MM.1S (cell line): ENCODE measurements around the gene TCF15.

Source experiments
- DNase-seq: peaks from one replicate; pipeline ENCODE4 v3.0.0-alpha.2; 2015
- H2AFZ ChIP-seq: fragments of 300-600 bp; sonication (generic); 2 replicates; pipeline ENCODE4 v1.6.0; 2016; ENCODE audit warnings: antibody characterized with exemption, low read length
- H3F3A ChIP-seq: fragments of 300-600 bp; sonication (generic); 2 replicates; pipeline ENCODE4 v1.6.1; 2016; ENCODE audit warnings: mild to moderate bottlenecking, antibody characterized with exemption, low read length, moderate library complexity, mixed read lengths; ENCODE audit not compliant: insufficient read depth
- H3K27ac ChIP-seq: fragments of 300-600 bp; sonication (generic); 2 replicates; pipeline ENCODE4 v1.5.1; 2016; ENCODE audit warnings: mild to moderate bottlenecking, low read length
- H3K27me3 ChIP-seq: fragments of 300-600 bp; sonication (generic); replicated peaks from 2 replicates; pipeline ENCODE4 v1.6.0; 2016; ENCODE audit warnings: low read length; ENCODE audit not compliant: insufficient read depth
- H3K36me3 ChIP-seq: fragments of 300-600 bp; sonication (generic); replicated peaks from 2 replicates; pipeline ENCODE4 v1.6.1; 2016; ENCODE audit warnings: mild to moderate bottlenecking, low read length, mixed read lengths; ENCODE audit not compliant: insufficient read depth
- H3K4me1 ChIP-seq: fragments of 300-600 bp; sonication (generic); 2 replicates; pipeline ENCODE4 v1.6.1; 2016; ENCODE audit warnings: low read length, mixed read lengths
- H3K4me2 ChIP-seq: fragments of 300-600 bp; sonication (generic); 2 replicates; pipeline ENCODE4 v1.6.0; 2016; ENCODE audit warnings: low read depth, low read length
- H3K4me3 ChIP-seq: fragments of 300-600 bp; sonication (generic); 2 replicates; pipeline ENCODE4 v1.5.1; 2016; ENCODE audit warnings: low read length, mixed read lengths
- H3K79me2 ChIP-seq: fragments of 300-600 bp; sonication (generic); 2 replicates; pipeline ENCODE4 v1.6.1; 2016; ENCODE audit warnings: mixed run types, low read length, mixed read lengths
- H3K9ac ChIP-seq: fragments of 300-600 bp; sonication (generic); 2 replicates; pipeline ENCODE4 v1.6.1; 2016; ENCODE audit warnings: low read length, mixed read lengths
- H3K9me2 ChIP-seq: fragments of 300-600 bp; sonication (generic); replicated peaks from 2 replicates; pipeline ENCODE4 v1.6.1; 2016; ENCODE audit warnings: mild to moderate bottlenecking, low read length, mixed read lengths; ENCODE audit not compliant: insufficient read depth
- H3K9me3 ChIP-seq: fragments of 300-600 bp; sonication (generic); replicated peaks from 2 replicates; pipeline ENCODE4 v1.6.1; 2016; ENCODE audit warnings: mild to moderate bottlenecking, low read length, mixed read lengths; ENCODE audit not compliant: insufficient read depth
- H4K20me1 ChIP-seq: fragments of 300-600 bp; sonication (generic); 2 replicates; pipeline ENCODE4 v1.6.1; 2016; ENCODE audit warnings: mild to moderate bottlenecking, low read length, moderate library complexity, mixed read lengths; ENCODE audit not compliant: insufficient read depth
- CTCF ChIP-seq: fragments of 300-600 bp; sonication (generic); IDR thresholded peaks from 2 replicates; pipeline ENCODE4 v1.5.1; 2016; ENCODE audit warnings: antibody characterized with exemption, low read length, mixed read lengths
- EZH2 ChIP-seq: fragments of 300-600 bp; sonication (generic); optimal IDR thresholded peaks from 2 replicates; pipeline ENCODE3; 2017; ENCODE audit warnings: low read depth, mild to moderate bottlenecking, antibody characterized with exemption, low read length, mixed read lengths
- EZH2phosphoT487 ChIP-seq: fragments of 300-600 bp; sonication (generic); IDR thresholded peaks from 2 replicates; pipeline ENCODE4 v1.6.1; 2018; ENCODE audit warnings: antibody characterized with exemption, low read length

TCF15 gene

DNA sequence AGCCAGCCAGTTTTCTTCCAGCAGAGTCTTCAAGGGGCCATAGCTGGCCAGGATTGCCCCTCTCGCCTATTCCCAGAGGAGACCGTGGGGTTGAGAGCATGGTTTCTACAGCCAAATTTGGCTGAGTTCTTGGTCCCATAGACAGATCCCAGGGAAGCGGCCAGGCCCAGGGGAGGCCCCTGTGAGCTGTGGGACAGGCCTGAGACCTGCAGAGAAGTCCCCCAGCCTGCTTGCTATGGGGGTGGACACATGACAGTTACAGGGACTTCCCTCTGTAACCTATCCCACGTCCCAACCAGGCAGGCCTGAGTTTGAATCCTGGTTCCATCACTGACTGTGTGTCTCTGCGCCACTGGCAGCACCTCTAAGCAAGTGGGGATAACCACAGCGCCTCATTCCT lies 2.6 kb downstream of the TCF15 start:
- Histone ChIP-seq H3K9me3 (no peaks in the 10 kb centered on the region), H3K36me3 (no peaks in the 10 kb centered on the region), H2AFZ (no peak overlapping the region), H3K4me1 (no peaks in the 10 kb centered on the region), H3K27ac (no peak overlapping the region), H3K79me2 (no peaks in the 10 kb centered on the region), H3K4me3 (no peak overlapping the region), H3K9ac (no peak overlapping the region), H3K9me2 (no peaks in the 10 kb centered on the region), H3K27me3 (peaks cover 34% of the 10 kb centered on the region), H3K4me2 (no peak overlapping the region), H3F3A (no peaks in the 10 kb centered on the region), H4K20me1 (no peaks in the 10 kb centered on the region)
- DNase-seq, result no peak
- TF ChIP-seq CTCF, result no peak
- no peak for TF ChIP-seq EZH2
- no peak for TF ChIP-seq EZH2phosphoT487

- Histone ChIP-seq H3K27me3 (peaks cover 17% of the 10 kb centered on the region), H3K4me3 (no peak overlapping the region), H3K4me1 (no peaks in the 10 kb centered on the region), H3K9me3 (no peaks in the 10 kb centered on the region), H4K20me1 (no peaks in the 10 kb centered on the region), H3F3A (no peaks in the 10 kb centered on the region), H2AFZ (no peak overlapping the region), H3K4me2 (no peak overlapping the region), H3K79me2 (no peaks in the 10 kb centered on the region), H3K9ac (no peak overlapping the region), H3K36me3 (no peaks in the 10 kb centered on the region), H3K9me2 (no peaks in the 10 kb centered on the region), H3K27ac (no peak overlapping the region)
- DNase-seq, result no peak
- TF ChIP-seq EZH2 (no peak), EZH2phosphoT487 (no peak), CTCF (no peak)
These were observed 4.9 kb downstream of the TCF15 start for GRCh38 chr20:605237-605636.

DNA sequence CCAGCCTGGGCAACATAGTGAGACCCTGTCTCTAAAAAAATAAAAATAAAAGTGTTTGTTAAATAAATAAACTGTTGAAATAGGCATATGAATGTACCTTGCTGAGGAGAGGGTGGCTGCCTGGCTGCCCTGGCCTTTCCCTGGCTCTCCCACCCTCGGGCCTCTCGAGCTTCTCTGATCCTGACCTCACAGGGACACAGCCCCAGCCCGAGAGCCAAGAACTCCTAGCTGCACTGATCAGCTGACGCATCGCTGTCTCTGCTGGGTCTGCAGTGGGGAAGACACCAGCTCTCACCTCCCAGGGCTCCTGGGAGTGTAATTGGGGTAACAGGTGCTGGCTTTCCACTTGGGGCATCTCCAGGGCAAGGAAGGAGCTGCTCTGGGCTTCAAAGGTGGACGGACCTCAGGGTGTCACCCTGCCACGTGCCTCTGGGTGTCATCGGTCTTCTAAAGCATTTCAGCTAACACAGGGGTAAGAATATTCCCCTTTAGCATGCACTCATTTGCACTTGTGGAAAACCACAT lies 6.9 kb downstream of the TCF15 start:
- Histone ChIP-seq H3K4me1 (no peaks in the 10 kb centered on the region), H3K27me3 (0 out of 2 replicates have a peak, but pooled peaks cover 9% of the 10 kb centered on the region), H2AFZ (no peak overlapping the region), H3K4me2 (no peak overlapping the region), H4K20me1 (no peaks in the 10 kb centered on the region), H3K9me3 (no peaks in the 10 kb centered on the region), H3K79me2 (no peaks in the 10 kb centered on the region), H3K9me2 (no peaks in the 10 kb centered on the region), H3K4me3 (no peak overlapping the region), H3F3A (no peaks in the 10 kb centered on the region), H3K9ac (no peak overlapping the region), H3K27ac (no peak overlapping the region), H3K36me3 (no peaks in the 10 kb centered on the region)
- DNase-seq, result no peak
- TF ChIP-seq EZH2phosphoT487, result no peak
- TF ChIP-seq CTCF, result no peak
- TF ChIP-seq EZH2, result no peak
